ENCODE data around the gene FOXE3.

The FOXE3 gene

DNA sequence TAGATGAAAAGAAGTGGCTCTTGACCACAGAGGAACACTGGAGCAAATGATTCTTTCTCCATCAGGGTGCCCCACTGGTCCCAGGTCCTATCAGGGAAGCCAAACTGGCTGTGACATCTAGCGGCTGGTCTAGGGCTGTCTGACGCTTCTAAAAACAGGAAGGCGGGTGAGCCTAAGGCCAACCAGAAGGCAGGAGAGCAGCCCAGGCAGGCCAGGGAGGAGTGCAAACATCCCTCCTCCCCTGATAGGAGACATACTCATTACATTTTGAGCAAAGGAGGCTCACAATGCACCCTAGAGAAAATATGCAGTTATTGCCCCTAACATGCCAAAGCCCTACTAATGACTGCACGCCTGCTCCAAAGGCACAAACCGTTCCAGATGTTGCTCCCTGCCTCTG, 10.4 kb upstream of the FOXE3 start:
- no peak for DNase-seq (ENCODE audit: low spot score)

DNA sequence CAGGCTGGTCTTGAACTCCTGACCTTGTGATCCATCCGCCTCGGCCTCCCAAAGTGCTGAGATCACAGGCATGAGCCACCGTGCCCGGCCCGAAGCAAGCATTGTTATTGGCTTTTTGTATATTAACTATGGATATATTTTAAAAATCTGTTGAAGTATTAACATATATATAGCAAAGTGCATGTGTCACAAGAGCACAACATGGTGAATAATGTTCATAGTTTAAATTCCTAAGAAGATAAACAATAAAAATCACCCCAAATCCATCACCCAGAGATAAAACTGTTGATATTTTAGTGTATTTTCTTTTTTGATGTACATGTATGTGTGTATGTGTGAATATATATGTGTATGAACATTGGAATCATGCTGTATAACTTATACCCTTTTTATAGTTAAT, 9.1 kb upstream of the FOXE3 start:
- DNase-seq (ENCODE audit: low spot score), result no peak

DNA sequence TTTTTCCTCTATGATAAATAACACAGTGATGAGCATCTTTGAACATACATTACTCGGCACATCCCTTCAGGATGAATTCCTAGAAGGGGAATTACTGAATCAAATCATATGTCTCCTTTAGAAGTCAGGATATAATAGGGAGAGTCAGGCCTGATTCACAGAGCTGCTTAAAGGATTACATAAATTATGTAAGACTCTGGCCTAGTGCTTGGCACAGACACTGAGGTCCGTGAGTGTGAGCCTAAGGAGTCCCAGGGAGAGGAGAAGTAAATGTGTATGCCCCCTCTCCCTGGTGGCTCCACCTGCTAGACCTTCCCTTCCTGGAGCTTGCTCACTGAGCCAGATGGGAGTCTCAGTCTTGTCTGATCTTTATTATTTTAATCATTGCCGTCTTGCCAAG, 8.6 kb upstream of the FOXE3 start:
- no peak for DNase-seq (ENCODE audit: low spot score)

DNA sequence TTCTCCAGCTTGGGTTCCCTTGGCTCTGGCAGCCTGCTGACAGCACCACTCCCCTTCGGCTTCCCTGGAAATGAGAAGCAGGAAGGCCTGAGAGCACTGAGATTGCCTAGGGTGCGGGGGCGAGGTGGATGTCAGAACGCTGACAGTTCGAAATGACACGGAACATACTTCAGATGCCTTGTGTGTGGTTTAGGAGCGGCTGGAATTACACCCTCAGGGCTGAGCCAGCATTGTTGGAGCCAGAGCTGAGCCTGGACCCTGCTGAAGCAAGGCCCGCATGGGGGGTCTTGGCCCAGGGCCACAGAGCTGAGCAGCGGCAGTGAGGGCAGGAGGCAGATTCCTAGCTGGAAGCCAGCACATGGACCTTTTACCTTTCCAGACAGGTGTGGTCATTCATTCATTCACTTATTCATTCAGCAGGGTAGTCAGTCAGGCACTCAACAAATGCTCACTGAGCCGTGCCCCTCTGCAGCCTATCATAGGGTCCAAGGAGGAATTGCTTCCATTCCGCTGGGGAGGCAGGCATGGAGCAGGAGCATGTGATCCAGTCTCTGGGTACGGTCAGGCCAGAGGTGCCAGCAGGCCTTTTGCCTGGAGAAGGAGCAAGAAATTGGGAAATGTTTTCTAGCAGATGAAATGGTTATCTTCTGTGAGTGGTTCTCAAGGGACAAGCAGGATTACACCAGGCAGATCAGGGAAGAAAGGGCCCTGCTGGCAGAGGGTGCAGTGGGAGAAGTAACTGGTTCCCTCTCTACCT, 6.6 kb upstream of the FOXE3 start:
- peak; percentile 42 for DNase-seq (ENCODE audit: low spot score)

DNA sequence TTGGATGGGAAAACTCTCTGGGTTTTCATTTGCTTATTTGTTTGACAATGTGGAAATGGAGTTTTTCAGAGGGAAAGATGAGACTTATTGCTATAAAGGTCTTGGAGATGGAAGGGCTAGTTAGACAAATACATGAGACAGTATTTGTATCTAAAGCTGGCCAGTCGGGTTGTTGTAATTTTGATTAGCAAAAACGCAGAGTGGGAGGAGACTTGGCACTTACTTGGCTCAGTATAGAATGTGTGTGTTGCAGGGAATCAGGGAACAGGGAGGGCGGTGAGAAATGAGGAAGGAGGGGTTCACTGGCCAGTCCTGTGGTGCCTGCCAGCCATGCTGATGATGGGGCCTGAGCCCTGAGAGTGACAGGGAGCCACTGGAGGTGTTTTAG, 6.0 kb upstream of the FOXE3 start:
- DNase-seq (ENCODE audit: low spot score), result no peak

DNA sequence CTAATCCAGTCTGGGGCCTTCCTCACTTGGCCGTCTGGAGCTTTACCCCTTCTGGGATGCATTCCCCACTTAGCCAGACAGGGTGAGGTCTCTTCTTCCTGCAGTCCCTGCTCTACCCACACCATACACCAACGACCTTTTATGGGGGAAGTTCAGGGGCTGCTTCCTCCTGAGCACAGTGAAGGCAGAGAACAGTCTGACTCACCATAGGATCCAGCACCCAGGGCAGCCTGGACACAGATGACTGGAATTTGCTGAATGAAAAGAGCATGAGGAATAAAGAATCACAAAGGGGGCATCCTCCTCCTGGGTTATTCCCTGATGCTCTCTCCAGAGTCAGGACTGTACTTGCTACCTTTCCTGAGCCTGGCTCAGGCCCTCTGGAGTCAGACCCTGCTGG, 4.6 kb upstream of the FOXE3 start:
- no peak for DNase-seq (ENCODE audit: low spot score)

DNA sequence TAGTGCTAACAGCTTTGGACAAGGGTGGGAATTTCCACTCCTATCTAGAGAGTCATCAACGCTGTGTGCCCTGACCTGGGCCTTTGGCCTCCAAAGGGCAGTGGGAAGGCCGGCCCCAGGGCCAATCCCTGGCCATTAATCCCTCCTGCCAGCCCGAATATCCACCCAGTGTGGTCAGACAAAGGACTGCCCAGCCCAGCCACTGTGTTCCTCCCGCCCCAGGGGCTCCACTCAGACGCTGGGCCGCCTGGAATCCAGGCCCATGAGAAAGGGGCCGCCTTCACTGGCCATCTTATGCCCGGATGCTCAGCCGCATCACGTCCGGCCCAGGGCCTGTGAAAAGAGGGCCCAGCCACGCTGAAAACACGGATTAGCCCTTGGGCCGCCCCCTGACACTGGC, 3.6 kb upstream of the FOXE3 start:
- DNase-seq (ENCODE audit: low spot score), result no peak

DNA sequence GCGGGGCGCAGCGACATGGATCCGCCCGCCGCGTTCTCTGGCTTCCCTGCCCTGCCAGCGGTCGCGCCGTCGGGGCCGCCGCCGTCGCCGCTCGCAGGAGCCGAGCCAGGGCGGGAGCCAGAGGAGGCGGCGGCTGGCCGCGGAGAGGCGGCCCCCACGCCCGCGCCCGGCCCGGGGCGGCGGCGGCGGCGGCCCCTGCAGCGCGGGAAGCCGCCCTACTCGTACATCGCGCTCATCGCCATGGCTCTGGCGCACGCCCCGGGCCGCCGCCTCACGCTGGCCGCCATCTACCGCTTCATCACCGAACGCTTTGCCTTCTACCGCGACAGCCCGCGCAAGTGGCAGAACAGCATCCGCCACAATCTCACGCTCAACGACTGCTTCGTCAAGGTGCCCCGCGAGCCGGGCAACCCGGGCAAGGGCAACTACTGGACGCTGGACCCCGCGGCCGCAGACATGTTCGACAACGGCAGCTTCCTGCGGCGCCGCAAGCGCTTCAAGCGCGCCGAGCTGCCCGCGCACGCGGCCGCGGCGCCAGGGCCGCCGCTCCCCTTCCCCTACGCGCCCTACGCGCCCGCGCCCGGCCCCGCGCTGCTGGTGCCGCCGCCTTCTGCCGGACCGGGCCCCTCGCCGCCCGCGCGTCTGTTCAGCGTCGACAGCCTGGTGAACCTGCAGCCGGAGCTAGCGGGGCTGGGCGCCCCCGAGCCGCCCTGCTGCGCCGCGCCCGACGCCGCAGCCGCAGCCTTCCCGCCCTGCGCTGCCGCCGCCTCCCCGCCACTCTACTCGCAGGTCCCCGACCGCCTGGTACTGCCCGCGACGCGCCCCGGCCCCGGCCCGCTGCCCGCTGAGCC, 459 bp downstream of the FOXE3 start:
- DNase-seq (ENCODE audit: low spot score), result no peak

DNA sequence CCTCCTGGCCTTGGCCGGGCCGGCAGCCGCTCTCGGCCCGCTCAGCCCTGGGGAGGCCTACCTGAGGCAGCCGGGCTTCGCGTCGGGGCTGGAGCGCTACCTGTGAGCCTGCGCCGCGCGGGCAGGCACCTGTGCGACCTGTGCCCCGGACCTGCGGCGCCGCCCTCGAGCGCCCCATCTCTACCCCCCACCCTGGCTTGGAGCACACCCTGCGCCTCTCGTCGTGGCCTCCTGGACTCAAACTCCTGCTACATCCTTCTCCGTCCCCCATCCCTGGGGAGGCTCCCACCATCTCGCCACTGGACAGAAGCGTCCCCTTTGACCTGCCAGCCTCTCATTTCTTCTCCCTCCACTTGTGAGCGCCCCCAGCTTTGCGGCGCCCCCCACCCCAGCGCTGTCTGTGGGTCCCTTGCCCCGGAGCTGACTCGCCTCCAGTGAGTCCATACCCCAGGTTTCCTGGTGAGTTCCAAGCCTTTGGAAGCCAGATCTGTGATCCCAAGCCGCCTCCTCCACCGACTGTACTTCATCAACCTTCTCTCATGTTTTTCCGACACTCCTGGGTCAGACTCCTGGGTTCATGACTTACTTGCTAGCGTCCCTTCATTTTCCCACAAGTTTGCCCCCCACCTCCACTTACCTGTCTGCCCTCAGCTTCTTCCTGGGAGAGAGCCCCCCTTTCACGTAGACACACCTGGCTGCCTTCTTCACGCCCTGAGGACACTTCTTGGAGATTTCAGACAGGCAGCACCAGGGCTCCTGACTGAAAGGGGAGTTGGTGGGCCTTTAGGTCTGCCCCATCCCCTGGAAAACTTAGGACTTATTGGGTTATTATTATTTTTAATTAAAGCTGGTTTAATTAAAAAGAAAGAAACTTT, 1.3 kb downstream of the FOXE3 start:
- no peak for DNase-seq (ENCODE audit: low spot score)

DNA sequence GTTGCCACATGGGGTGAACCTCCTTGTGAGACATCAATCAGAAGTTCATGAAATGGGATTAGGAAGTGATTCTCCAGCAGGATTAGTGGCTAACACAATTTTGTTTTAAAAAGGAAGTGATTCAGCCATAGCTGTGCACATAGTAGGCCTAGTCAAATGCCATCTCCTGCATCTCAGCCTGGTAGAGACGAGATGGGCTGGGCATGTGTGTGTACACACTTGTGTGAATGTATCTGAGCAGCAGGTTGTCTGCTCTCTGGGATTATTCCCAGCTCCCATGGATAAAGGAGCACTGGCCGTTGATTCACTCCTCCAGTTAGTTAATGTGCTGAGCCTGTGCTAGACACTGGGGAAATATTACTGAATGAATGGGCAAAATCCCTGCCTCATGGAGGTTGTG, 2.0 kb downstream of the FOXE3 start:
- DNase-seq (ENCODE audit: low spot score), result no peak

DNA sequence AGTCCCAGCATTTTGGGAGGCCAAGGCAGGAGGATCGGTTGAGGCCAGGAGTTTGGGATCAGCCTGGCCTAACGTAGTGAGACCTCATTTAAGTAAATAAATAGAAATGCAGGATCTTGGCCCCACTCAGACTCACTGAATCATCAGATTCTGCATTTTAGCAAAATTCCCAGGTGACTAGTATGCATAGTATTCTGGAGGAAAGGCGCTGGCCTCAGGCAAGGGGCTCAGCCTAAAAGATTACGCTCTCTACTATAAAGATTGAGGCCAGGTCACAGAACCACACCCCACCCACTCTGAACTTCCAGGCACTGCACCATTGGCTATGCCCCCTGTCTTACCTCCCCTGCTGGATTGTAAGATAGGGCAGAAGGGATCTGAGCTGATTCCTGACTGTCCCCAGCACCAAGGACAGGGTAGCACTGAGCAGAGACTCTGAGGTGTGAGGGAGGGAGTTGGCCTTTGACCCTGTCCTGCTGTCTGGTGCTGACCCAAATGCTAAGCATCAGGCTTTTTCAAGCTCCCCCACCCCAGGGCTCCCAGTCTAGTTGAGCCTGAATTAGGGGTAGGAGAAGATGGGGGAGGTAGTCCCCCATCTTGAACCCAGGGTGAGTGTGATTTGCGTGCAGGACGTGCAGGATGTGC, 2.7 kb downstream of the FOXE3 start:
- no peak for DNase-seq (ENCODE audit: low spot score)

DNA sequence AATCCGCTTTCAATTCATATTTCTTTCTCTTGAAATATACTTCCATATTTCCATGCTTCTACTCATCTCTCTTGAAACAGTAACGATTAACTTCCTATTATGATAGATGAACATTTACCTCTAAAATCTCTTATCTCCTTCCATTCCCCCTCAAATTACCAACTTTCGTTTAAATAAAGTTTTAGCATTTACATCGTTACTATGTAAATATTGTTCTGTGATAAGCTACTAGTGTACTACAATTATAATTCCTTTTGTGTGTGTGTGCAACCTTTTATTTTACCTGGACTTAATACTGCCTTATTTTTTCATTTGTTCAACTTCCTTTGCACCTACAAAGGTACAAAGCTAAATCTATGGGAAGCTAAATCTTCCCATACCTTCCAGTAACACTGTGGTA, 4.5 kb downstream of the FOXE3 start:
- no peak for DNase-seq (ENCODE audit: low spot score)

DNA sequence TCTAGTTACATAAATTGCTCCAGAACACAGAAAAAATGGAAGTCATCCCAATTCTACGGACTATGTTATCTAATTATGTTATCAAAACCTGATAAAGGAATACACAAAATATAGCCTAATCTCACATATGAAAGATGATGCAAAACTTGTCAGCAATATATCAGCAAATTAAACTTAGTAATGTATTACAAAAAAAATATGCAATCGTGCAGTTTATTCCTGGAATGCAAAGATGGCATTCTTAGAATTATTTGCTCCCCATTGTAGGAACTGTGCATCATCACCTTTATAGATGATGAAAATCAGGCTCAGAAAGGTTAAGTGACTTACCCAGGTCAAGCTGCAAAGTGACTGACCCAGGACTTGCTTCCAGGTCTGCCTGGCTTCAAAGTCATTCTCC, 7.8 kb downstream of the FOXE3 start:
- no peak for DNase-seq (ENCODE audit: low spot score)

DNA sequence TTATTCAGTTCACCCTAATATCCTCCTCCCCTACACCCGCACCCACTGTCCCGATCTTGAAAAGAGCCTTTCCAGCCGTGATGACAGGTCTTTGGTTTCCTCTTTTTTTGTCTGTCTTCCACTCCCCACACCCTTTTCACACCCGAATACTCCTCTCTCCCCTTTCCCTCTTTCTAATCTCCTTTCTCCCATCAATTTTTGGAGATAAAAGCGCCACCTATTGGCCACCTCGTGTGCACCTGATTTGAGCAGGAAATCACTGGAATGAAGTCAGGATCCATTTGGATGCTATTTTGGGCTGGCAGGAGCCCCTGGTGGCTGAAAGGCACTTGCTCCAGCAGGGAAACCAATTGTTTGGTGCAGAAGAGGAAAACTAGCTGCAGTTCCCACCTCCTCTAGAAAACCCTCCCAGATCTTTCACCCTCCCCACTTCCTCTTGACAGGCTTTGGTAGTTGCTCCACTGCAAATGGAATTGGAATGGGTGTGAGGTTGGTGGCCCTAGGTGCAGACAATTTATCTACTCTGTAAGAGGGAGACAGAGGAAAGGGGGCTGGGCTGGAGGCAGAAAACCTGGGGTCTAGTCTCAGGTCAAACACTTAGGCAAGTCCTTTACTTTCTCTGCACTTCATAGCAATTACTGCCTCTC, 8.4 kb downstream of the FOXE3 start:
- peak; percentile 56 for DNase-seq (ENCODE audit: low spot score)

DNA sequence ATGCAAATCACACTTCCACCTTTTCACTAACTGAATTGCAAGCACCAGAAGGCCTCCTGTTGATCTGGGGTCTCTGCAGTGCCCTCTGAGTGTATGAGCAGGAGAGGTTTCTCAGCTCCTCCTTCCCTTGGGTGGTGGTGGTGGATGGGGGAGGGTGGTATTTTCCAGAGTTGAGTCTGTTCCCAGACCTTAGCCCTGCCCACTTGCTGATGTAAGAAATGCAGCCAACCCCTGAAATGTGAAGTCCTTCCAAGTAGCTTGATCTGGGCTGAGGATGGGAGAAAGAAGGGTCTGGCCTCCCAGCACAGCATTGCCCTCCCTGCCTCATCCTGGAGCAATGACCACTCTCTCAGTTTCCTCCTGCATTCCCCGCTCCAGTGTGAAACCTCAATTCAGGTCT, 15.4 kb downstream of the FOXE3 start:
- no peak for DNase-seq (ENCODE audit: low spot score)

DNA sequence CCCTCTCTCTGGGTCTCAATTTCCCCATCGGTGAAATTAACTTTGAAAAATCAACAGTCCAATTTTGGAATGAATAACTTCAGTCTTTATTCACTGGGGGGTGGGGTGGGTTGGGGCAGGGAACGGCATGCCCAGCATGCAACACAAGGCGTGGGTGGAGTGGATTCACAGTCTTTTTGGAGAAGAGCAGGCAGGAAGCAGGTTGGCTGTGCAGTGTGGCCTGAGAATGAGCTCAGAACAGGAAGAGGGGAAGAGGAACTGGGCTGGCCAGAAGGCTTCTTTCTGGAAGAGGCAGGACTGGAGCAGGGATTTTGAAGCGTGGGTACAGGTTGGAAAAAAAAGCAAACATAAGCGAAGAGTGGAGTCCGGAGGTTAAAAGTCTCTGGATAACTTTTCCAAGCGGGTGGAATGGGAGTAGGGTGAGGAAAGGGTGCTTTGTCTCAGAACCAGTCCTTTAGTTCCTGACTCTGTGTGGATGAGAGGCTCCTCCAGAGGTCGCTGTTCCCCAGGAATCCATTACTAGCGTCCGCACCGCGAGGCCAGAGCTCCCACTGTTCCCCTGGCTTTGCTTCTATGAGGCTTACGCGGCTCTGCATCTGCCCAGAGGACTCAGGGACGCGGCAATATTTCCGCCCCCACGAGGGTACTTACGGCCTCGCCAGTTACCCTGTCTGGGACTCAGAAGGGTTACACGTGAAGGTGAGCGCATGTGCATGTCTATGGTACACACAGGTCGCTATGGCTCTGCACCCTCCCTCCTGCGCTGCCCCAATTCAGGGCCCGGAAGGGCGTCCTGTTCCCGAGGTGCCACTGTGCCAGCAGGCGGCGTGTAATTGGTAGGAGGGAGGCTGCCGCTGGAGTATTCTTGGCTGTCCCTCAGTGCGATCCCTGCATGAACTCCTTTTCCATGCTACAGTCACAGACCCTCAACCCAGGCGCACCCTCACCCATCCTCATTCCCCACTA, 16.3 kb downstream of the FOXE3 start:
- DNase-seq (ENCODE audit: low spot score), result peak; percentile 33

DNA sequence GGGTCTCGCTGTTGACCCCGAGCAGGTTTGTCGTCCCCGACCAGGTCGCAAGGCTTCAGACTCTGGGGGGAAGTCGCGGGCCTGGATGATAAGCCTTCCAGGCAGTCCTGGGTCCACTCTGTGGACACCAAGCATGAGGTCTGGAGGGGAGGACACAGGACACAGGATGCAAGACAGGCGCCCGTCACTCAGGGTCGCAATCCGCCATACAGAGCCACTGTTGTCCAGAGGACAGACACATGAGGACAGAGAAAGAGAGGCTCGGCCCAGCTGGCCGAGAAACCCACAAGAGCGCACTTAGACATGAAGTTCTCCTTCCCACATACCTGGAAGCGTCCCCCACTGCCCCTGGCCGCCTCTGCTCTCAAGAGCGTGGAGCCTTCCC, 16.9 kb downstream of the FOXE3 start:
- DNase-seq (ENCODE audit: low spot score), result no peak

DNA sequence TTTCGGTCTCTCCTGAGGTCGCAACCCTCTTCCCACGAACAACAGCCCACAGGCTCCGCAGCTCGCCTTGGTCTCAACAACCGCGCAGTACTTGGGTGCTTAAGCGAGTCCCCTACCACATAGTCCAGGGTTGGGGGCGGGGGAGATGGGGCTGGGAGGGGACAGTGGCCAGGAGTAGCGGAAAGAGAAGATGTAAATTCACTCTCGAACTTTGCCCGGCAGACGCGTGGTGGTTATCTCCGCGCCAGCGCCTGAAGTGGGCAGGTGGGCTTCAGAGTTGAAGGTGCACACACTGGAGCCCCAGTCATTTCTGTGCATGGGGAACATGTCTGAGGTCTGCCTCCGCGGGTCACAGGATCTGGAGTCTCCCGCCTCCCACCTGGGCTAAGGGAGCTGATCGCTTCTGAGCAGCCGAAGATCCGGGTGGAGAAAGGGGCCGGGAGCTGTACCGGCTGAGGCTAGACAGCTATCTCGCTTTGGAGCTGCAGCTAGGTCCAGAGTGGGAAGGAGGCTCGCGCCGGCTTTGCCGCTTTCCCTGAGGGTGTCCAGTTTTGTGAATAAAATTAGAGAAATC, 17.5 kb downstream of the FOXE3 start:
- no peak for DNase-seq (ENCODE audit: low spot score)

DNA sequence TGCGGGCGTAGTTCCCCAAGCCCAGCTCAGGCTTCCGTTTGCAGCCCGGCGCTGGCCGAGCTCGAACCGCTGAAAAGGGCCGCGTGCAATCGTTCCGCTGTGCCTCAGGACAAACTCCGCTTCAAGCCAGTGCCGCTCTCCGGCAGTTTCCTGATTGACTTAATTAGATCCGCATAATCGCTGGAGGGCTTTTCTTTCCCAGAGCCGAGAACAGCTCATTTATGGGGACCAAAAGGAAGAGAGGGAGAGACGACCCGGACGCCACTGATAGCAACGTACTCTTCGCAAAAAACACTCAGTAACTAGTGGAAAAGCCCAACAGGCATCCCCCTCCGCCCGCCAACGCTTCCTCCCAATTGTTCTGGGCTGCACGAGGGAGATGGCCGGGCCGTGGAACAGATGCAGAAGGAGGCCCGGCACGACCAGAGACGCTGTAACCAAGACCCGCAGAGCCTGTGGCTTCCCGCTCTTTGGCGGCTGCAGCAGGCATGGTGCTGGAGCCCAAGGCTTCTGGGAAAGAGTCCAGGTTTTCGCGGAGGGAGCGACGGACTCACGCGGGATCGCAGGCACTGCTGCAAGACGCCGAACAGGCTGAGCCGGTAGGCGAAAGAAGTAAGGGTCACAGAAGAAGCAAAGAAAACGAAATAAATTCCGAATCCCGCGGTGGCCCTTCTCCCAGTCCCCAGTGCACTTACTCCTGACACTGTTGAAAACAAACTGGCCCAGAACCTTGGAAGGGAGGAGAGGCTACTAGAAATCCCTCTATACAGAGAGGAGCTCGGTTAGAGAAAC, 18.2 kb downstream of the FOXE3 start:
- DNase-seq (ENCODE audit: low spot score), result no peak

Data from SW480 (cell line).